HepG2 (cell line): ENCODE data around the gene GRK5. TPM values are rescaled to one million over a fixed set of nuclear protein-coding genes. Genes with fewer than 3 reads are reported as not detected.

Experiments used
- ATAC-seq: fragments of 200-7000 bp; cut with Tn5 transposase; 3 replicates; pipeline ENCODE4 v1.9.1; 2020; ENCODE audit warnings: mild to moderate bottlenecking, moderate library complexity
- BruUV-seq: library from RNA; stranded (reverse); fragments of 400-500 nt; replicated peaks from 2 replicates; lab custom pipeline; 2021; lab: Mats Ljungman, UMichigan
- CTCF ChIA-PET: fragments of 300-600 bp; formaldehyde crosslinking; extraction: SDS; loops from one replicate; lab custom pipeline; 2021; ENCODE audit warnings: low total read pairs, inconsistent platforms, low intra/inter-chr PET ratio; lab: Yijun Ruan, JAX
- POLR2A ChIA-PET: fragments of 350-600 bp; sonication (Branson Sonifier 250); formaldehyde crosslinking; loops from one replicate; lab custom pipeline; 2020; ENCODE audit warnings: antibody characterized with exemption, inconsistent platforms; lab: Yijun Ruan, JAX
- DNase-seq: peaks from one replicate; pipeline ENCODE4 v3.0.0-alpha.2; 2015; ENCODE audit warnings: low spot score
- FAIRE-seq: peaks from 3 replicates; lab custom pipeline; 2011; peaks lifted over from hg19 to GRCh38; lab: Jason Lieb, UNC
- H2AFZ ChIP-seq: one replicate; pipeline ENCODE4 v1.6.1; 2011; ENCODE audit warnings: low read length, inconsistent platforms
- H3K27ac ChIP-seq: fragments of 300-600 bp; 3 replicates; pipeline ENCODE4 v1.8.0; 2011; ENCODE audit warnings: mixed run types, mild to moderate bottlenecking, mixed read lengths, low read length, inconsistent platforms; ENCODE audit not compliant: insufficient read depth; ENCODE audit errors: extremely low read length
- H3K27me3 ChIP-seq, 2 experiments: fragments of 200-600 bp in 1 of 2; 2 replicates in 1 of 2; 3 replicates in 1 of 2; pipeline versions ENCODE4 v1.6.0 to v1.8.0; 2011; ENCODE audit warnings: low read length in 2 of 2, mild to moderate bottlenecking in 2 of 2, moderate library complexity in 2 of 2, inconsistent platforms in 1 of 2; ENCODE audit not compliant: insufficient read depth in 2 of 2, control insufficient read depth in 1 of 2
- H3K36me3 ChIP-seq, 2 experiments: fragments of 200-600 bp in 1 of 2; replicated peaks in 1 of 2; 2 replicates in 1 of 2; 3 replicates in 1 of 2; pipeline versions ENCODE4 v1.5.1 to v1.8.0; 2011; ENCODE audit warnings: low read length in 2 of 2, inconsistent platforms in 1 of 2; ENCODE audit not compliant: insufficient read depth in 2 of 2, control insufficient read depth in 1 of 2
- H3K4me1 ChIP-seq: 2 replicates; pipeline ENCODE4 v1.5.1; 2012; ENCODE audit warnings: low read length, inconsistent platforms; ENCODE audit not compliant: insufficient read depth
- H3K4me2 ChIP-seq: 2 replicates; pipeline ENCODE4 v1.6.0; 2011; ENCODE audit warnings: low read depth, low read length, inconsistent platforms
- H3K4me3 ChIP-seq, 3 experiments: fragments of 200-600 bp in 1 of 3; sonication (generic), shearing (Covaris generic) in 1 of 3; replicated peaks in 1 of 3; 2 replicates each; pipeline ENCODE4 v1.5.1; 2011 to 2016; ENCODE audit warnings: low read length in 3 of 3, inconsistent platforms in 2 of 3, low read depth in 2 of 3, mild to moderate bottlenecking in 2 of 3, control low read depth in 1 of 3, mixed read lengths in 1 of 3; ENCODE audit not compliant: insufficient read depth in 1 of 3
- H3K79me2 ChIP-seq: one replicate; pipeline ENCODE4 v1.6.1; 2011; ENCODE audit warnings: low read length, inconsistent platforms; ENCODE audit not compliant: insufficient read depth
- H3K9ac ChIP-seq: 2 replicates; pipeline ENCODE4 v1.6.0; 2011; ENCODE audit warnings: mild to moderate bottlenecking, low read depth, low read length, inconsistent platforms; ENCODE audit not compliant: insufficient read depth
- H3K9me3 ChIP-seq: 2 replicates; pipeline ENCODE4 v1.5.1; 2012; ENCODE audit warnings: mild to moderate bottlenecking, low read length
- H4K20me1 ChIP-seq: 2 replicates; pipeline ENCODE4 v1.6.0; 2011; ENCODE audit warnings: inconsistent platforms, mild to moderate bottlenecking, low read length, moderate library complexity; ENCODE audit not compliant: insufficient read depth
- AHDC1 ChIP-seq: sonication (generic); formaldehyde crosslinking; IDR thresholded peaks from 2 replicates; pipeline ENCODE4 v1.5.1; 2020; ENCODE audit warnings: mild to moderate bottlenecking, missing genetic modification reagents, borderline replicate concordance
- ARNT2 ChIP-seq: sonication (generic); formaldehyde crosslinking; IDR thresholded peaks from 2 replicates; pipeline ENCODE4 v1.8.0; 2022; ENCODE audit warnings: mild to moderate bottlenecking, low read depth, missing genetic modification reagents, moderate library complexity
- CENPT ChIP-seq: sonication (generic); formaldehyde crosslinking; IDR thresholded peaks from 2 replicates; pipeline ENCODE4 v1.8.0; 2022; ENCODE audit warnings: low read depth, mild to moderate bottlenecking, moderate library complexity, missing genetic modification reagents
- GMEB2 ChIP-seq: IDR thresholded peaks from 2 replicates; pipeline ENCODE4 v1.6.1; 2016; ENCODE audit warnings: missing biosample characterization, missing genetic modification reagents, low read depth
- NR0B2 ChIP-seq: sonication (generic); formaldehyde crosslinking; IDR thresholded peaks from 2 replicates; pipeline ENCODE4 v1.4.0; 2020; ENCODE audit warnings: mild to moderate bottlenecking, missing genetic modification reagents
- PHB2 ChIP-seq: fragments of 450-650 bp; IDR thresholded peaks from 2 replicates; pipeline ENCODE4 v1.6.1; 2018; ENCODE audit not compliant: partially characterized antibody
- REL ChIP-seq: sonication (generic); formaldehyde crosslinking; conservative IDR thresholded peaks from 2 replicates; pipeline ENCODE4 v1.8.0; 2022; ENCODE audit warnings: mild to moderate bottlenecking, missing genetic modification reagents, moderate library complexity
- SRF ChIP-seq: IDR thresholded peaks from 2 replicates; pipeline ENCODE4 v1.6.1; 2011; ENCODE audit warnings: mild to moderate bottlenecking, low read depth, low read length, moderate library complexity
- ZNF225 ChIP-seq: sonication (generic); formaldehyde crosslinking; IDR thresholded peaks from 2 replicates; pipeline ENCODE4 v1.4.0; 2020; ENCODE audit warnings: mild to moderate bottlenecking, missing genetic modification reagents
- ZNF362 ChIP-seq: sonication (generic); formaldehyde crosslinking; IDR thresholded peaks from 2 replicates; pipeline ENCODE4 v1.4.0; 2020; ENCODE audit warnings: missing genetic modification reagents, mild to moderate bottlenecking, borderline replicate concordance
- ZNF598 ChIP-seq: sonication (generic); formaldehyde crosslinking; IDR thresholded peaks from 2 replicates; pipeline ENCODE4 v1.5.1; 2020; ENCODE audit warnings: mild to moderate bottlenecking, missing genetic modification reagents, borderline replicate concordance
- WGBS: methylation state at CpG from one replicate; pipeline ENCODE4 v1.1.6; 2017; ENCODE audit warnings: low lambda C conversion rate; 5-methylcytosine and 5-hydroxymethylcytosine counted together
- in situ Hi-C: cut with HindIII; loops from 2 replicates; pipeline ENCODE4 v1.10.0; 2017; ENCODE audit warnings: low pct_unique_long_range_greater_than_20kb; ENCODE audit not compliant: extremely low pct_ligation_motif_present
- intact Hi-C: fragments of 100-400 bp; cut with micrococcal nuclease; formaldehyde crosslinking; loops from one replicate; pipeline ENCODE4 v1.10.0; 2022; ENCODE audit not compliant: unreplicated experiment
- polyA plus RNA-seq, 8 experiments: library from polyadenylated mRNA; depleted of rRNA in 3 of 8; stranded (reverse) in 7 of 8; unstranded in 1 of 8; fragments of >200 nt; fragmentation: Illumina TruSeq in 4 of 8; extraction: Trizol in 4 of 8; gene quantifications; 2 replicates each; pipeline versions ENCODE4 v1.2.1 to v1.2.3, GENCODE V29; 2011 to 2016; ENCODE audit warnings: low read depth in 4 of 8, missing spikeins in 1 of 8, mixed read lengths in 1 of 8; ENCODE audit not compliant: insufficient read depth in 1 of 8
- total RNA-seq, 5 experiments: library from RNA; depleted of rRNA; stranded (reverse); fragments of >200 nt; fragmentation: Illumina TruSeq; extraction: Trizol; gene quantifications; 2 replicates each; pipeline ENCODE4 v1.2.3, GENCODE V29; 2016; ENCODE audit warnings: low read depth in 1 of 5

The GRK5 gene
- total and polyA plus RNA-seq, 2 of the 13 experiments (the other 11 are each of a cell fraction or from before 2014, with no cell fraction given) = 10.4 to 12.6 TPM

- Histone ChIP-seq H3K4me3 (peak within 1 kb of the TSS; percentile 75 to 94 (median 81)), H3K9ac (peak within 1 kb of the TSS; percentile 91), H2AFZ (peak within 1 kb of the TSS; percentile 7), H3K36me3 (peaks cover 2 to 12% of the 10 kb centered on the region in 2 experiments), H3K27me3 (no peaks in the 10 kb centered on the region; a peak in 1 of 5 replicates), H3K79me2 (peaks cover 46% of the 10 kb centered on the region), H3K9me3 (no peaks in the 10 kb centered on the region), H3K27ac (peak within 1 kb of the TSS; percentile 93), H3K4me2 (peak within 1 kb of the TSS; percentile 86), H4K20me1 (no peaks in the 10 kb centered on the region; the same call in 1 of the 2 replicates), H3K4me1 (peaks cover 52% of the 10 kb centered on the region)
- WGBS = 3% methylated on average over 15 of the region's 45 CpGs
- POLR2A ChIA-PET = interaction anchor here (0.7 to 0.8 kb wide), 2 partner anchors 14 to 21 kb away, joined by 3 to 6 read pairs; no protein-coding TSS in a partner anchor
- CTCF ChIA-PET = no interaction called here
- intact Hi-C loops = loop anchor here (5.0 to 10.0 kb wide), 2 partner anchors 56 to 94 kb away; partner anchors contain the start of gene EIF3A
- BruUV-seq = TSS peak; percentile 84
- DNase-seq (peak; percentile 85), FAIRE-seq (no peak), ATAC-seq (peak; percentile 90)
- in situ Hi-C loops = loop anchor here (25.0 kb wide), 1 partner anchor 359 kb away; the partner anchor contains the start of gene RGS10
- TF ChIP-seq REL (CRISPR knock-in tag) = peak; percentile 87
- TF ChIP-seq SRF = peak; percentile 21; the same call in 1 of the 2 replicates
- no peak for TF ChIP-seq PHB2
- no peak for TF ChIP-seq GMEB2 (CRISPR knock-in tag)
- TF ChIP-seq AHDC1 = no peak
- no peak for TF ChIP-seq ZNF362
- no peak for TF ChIP-seq ZNF598 (CRISPR knock-in tag)
- peak; percentile 53; the same call in 1 of the 2 replicates for TF ChIP-seq ARNT2
- no peak for TF ChIP-seq ZNF225 (CRISPR knock-in tag)
- 0 out of 2 replicates have a peak, but pooled peaks have one; percentile 26 for TF ChIP-seq NR0B2 (CRISPR knock-in tag)
- TF ChIP-seq CENPT = no peak
These were observed 28.8 kb upstream of the GRK5 start, which contains the start of gene PRDX3 for GRCh38 chr10:119178372-119179119. Gene PRDX3, minus strand, starts transcription at chr10:119178812. Its CDS starts 22 bp downstream, at chr10:119178790.
